ENCODE results near the gene STC2.

DNA sequence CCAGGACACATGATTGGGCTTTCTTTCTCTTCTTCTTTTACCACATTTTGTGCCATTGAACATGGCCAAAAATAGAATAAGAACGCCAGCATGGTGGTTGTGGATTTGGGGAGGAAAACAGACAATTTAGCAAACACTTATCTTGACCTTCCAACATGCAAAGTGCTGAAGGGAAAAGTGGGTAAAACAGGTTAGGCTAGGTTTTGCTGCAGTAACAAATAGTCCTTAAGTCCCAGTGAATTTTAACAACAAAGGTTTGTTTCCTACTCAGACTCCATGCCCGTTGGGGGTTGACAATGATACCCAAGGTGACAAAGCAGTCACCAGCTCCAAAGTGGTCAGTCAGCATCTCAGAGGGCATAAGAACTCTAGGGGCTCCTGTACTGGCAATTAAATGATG lies 43.2 kb upstream of the STC2 start:
- TF ChIP-seq EZH2 (IDR thresholded peaks at IDR 0.05; ENCODE audit: borderline replicate concordance, control insufficient read depth, low read depth, low read length): no peak
- TF ChIP-seq GABPA (IDR thresholded peaks at IDR 0.05; ENCODE audit: low read depth): no peak
- TF ChIP-seq ESRRA (IDR thresholded peaks at IDR 0.05; ENCODE audit: low read length): no peak
- TF ChIP-seq CTCF (IDR thresholded peaks at IDR 0.05 in 2 of 3, conservative IDR thresholded peaks at IDR 0.05 in 1 of 3; ENCODE audit: control insufficient read depth in 2 of 3, extremely low read depth in 1 of 3, insufficient read depth in 1 of 3, low read depth in 3 of 3, low read length in 3 of 3): no peak
- no peak for TF ChIP-seq ZNF24 (IDR thresholded peaks at IDR 0.05)
- TF ChIP-seq, protein P1, sequence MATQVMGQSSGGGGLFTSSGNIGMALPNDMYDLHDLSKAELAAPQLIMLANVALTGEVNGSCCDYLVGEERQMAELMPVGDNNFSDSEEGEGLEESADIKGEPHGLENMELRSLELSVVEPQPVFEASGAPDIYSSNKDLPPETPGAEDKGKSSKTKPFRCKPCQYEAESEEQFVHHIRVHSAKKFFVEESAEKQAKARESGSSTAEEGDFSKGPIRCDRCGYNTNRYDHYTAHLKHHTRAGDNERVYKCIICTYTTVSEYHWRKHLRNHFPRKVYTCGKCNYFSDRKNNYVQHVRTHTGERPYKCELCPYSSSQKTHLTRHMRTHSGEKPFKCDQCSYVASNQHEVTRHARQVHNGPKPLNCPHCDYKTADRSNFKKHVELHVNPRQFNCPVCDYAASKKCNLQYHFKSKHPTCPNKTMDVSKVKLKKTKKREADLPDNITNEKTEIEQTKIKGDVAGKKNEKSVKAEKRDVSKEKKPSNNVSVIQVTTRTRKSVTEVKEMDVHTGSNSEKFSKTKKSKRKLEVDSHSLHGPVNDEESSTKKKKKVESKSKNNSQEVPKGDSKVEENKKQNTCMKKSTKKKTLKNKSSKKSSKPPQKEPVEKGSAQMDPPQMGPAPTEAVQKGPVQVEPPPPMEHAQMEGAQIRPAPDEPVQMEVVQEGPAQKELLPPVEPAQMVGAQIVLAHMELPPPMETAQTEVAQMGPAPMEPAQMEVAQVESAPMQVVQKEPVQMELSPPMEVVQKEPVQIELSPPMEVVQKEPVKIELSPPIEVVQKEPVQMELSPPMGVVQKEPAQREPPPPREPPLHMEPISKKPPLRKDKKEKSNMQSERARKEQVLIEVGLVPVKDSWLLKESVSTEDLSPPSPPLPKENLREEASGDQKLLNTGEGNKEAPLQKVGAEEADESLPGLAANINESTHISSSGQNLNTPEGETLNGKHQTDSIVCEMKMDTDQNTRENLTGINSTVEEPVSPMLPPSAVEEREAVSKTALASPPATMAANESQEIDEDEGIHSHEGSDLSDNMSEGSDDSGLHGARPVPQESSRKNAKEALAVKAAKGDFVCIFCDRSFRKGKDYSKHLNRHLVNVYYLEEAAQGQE (IDR thresholded peaks at IDR 0.05; ENCODE audit: low read depth, low read length): no peak
- TF ChIP-seq CREB1 (IDR thresholded peaks at IDR 0.05; ENCODE audit: low read depth): no peak
- TF ChIP-seq TBL1XR1 (IDR thresholded peaks at IDR 0.05; ENCODE audit: low read depth, low read length): no peak
- TF ChIP-seq EP300 (IDR thresholded peaks at IDR 0.05; ENCODE audit: borderline replicate concordance in 1 of 2, control insufficient read depth in 1 of 2, low read depth in 2 of 2, low read length in 2 of 2): no peak
- no peak for TF ChIP-seq JUNB (IDR thresholded peaks at IDR 0.05)
- no peak for TF ChIP-seq POLR2A (IDR thresholded peaks at IDR 0.05; ENCODE audit: low read depth, low read length)

All from GM12878 (cell line).